Hematopoietic multipotent progenitor cell (in vitro differentiated cells): ENCODE results near the gene DDX31. TPM values are rescaled to one million over a fixed set of nuclear protein-coding genes. Genes with fewer than 3 reads are reported as not detected.

Source experiments
- DNase-seq, 3 donors: peaks; one replicate each; pipeline ENCODE4 v3.0.0-alpha.2; 2011 to 2015; ENCODE audit warnings: low read depth in 2 of 3, low spot score in 2 of 3
- total RNA-seq: library from RNA; depleted of rRNA; stranded (reverse); fragments of >200 nt; gene quantifications from one replicate; pipeline ENCODE4 v1.2.3, GENCODE V29; 2012

DDX31 gene
- total RNA-seq, 1 donor = 7.0 TPM

DNA sequence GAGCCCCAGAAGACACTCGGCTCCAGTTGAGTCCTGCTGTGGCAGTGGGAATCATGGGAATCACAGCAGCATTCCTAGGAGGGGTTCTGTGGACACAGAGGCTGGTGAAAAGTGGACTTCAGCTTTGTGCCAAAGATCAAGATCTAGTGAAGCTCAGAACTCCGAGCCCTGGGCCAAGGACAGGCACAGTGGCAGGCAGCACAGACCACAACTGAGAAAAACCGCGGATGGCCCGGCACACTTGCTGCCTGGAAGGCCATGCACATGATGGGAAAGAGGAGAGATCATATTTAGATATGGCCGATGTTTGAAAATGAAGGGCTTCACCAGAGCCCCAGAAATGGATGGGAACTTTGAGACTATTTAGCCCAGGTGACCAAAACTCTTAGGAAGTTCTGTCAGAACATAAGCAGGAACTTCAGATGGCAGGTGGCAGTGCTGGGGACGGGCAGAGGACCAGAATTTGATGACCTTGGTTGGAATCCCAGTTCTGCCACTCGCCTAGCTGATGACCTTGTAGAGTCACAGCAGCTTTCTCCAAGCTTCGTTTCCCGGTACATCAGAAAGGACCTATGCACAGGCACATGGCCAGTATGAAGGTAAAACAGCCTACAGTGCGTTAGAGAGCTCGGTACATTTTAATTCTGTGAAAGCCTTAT lies 69.3 kb downstream of the DDX31 start:
- no peak for DNase-seq

DNA sequence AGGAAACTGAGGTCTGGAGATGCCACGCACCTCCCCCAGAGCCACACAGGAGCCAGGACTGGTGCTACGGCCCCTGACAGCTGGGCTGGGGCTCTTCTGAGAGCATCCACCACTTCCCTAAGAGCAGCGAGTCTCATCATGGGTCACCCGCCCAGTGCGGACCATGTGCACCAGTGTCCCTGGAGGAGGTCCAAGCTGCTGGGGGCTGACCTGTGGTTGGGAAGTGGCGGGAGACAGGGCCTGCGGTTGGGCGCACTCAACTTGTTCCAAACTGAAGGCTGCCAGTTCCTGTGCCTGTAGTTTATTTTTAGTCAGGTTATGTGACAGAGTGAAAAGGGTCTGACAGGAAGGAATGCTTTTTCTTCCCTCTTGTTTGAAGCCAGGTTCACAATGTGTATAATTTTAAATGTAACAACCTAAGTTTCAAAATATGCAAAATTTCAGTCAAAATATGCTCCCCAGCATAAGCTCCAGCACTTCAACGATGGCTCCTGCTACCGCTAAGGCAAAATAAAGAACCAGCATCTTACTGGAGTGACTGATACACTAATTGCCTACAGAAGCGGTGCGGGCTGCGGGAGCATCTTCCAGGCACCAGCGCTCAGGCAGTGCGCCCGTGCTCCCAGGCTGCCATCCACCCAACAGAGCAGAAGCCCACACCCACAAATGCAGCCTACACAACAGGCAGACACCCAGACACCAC lies 72.6 kb downstream of the DDX31 start:
- no peak for DNase-seq

GRCh38 chr9:132596200-132596599 lies 73.6 kb downstream of the DDX31 start:
- no peak for DNase-seq

GRCh38 chr9:132595319-132595718 lies 74.5 kb downstream of the DDX31 start:
- no peak for DNase-seq

DNA sequence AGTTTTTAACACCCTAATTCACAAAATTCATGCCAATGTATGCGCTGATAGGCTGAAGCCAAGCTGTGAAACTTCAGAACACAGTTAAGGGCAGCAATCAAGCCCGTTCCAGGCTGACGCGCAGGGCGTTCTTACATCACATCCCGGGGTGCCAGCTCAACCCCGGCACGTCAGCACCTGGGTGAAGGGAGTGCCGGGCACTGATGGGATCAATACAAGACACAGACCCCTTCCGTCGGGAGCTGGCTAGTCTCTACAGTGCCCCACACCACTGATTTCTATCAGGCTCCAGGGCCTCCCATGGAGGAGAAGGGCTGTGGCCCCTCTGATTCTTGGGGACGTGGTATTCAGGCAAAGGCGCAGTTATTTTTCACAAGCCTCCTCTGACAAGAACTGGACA lies 75.4 kb downstream of the DDX31 start:
- no peak for DNase-seq

- DNase-seq = no peak
Observed at GRCh38 chr9:132592451-132592850, 77.3 kb downstream of the DDX31 start.

GRCh38 chr9:132591751-132592314 lies 78.0 kb downstream of the DDX31 start:
- DNase-seq = no peak

GRCh38 chr9:132591244-132591643 lies 78.5 kb downstream of the DDX31 start:
- no peak for DNase-seq

GRCh38 chr9:132590318-132591182 lies 79.2 kb downstream of the DDX31 start:
- DNase-seq = no peak

- DNase-seq = no peak
Observed at GRCh38 chr9:132590037-132590317, 79.8 kb downstream of the DDX31 start.

GRCh38 chr9:132589148-132590036 lies 80.4 kb downstream of the DDX31 start:
- DNase-seq = no peak

- DNase-seq = no peak
Observed at GRCh38 chr9:132588501-132589147, 81.2 kb downstream of the DDX31 start.

- no peak for DNase-seq
Observed at GRCh38 chr9:132588098-132588497, 81.7 kb downstream of the DDX31 start.

GRCh38 chr9:132587592-132587955 lies 82.2 kb downstream of the DDX31 start:
- no peak for DNase-seq

- no peak for DNase-seq
Observed at GRCh38 chr9:132586830-132587591, 82.8 kb downstream of the DDX31 start.

DNA sequence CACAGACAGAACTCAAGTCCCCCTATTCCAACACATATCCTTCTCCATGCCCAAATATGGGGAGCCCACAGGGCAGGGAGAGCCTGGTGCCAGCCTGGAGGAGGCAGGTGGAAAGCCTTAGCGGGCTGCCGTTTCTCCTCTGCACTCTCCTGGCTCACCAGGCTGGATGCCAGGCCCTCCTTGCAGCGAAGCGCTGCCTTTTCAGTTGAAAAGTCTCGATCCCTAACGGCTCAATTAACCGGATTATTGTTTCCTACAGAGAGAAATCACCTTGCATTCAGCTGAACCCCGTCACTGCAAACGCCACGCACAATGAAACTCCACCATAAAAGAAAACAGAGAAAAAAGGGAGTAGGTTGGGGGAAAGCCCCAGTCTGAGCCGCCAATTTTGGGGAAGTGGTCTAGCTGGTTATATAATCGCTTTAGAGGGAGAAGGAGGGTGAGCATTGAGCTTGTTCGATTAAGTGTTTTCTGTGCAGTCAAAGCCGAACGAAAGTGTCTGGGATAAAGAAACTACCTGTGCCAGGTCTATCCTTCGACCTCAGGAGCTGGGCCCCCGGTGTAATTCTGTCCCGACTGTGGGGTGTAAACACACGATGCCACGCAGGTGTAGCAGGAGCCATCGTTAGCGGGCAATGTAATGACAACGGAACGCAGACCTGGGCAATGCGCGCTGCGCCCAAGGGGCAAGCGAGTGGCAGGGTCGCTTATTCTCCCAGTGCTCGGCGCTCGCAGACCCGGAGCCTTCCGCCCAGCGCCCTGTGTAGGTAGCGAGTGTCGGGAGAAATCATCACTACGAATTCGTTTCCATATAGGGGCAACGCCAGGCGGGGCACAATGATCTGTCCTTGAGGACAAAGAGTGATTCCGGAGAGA lies 83.6 kb downstream of the DDX31 start:
- peak in 2 of 3 donors; percentile 69 to 74 for DNase-seq

- DNase-seq = no peak
Observed at GRCh38 chr9:132584601-132585560, 84.9 kb downstream of the DDX31 start.
